ENCODE data around the gene PTGR3. TPM values are rescaled to one million over a fixed set of nuclear protein-coding genes. Genes with fewer than 3 reads are reported as not detected.

PTGR3 gene
- total and polyA plus RNA-seq, 10 donors, result 11.1 to 43.8 (median 30.0) TPM

GRCh38 chr18:75214766-75215510, 6.0 kb upstream of the PTGR3 start:
- DNase-seq, result no peak
- Histone ChIP-seq H3K9me3 (no peaks in the 10 kb centered on the region), H3K27ac (peak overlapping the region in 4 of 8 donors; percentile 33 to 88 (median 78)), H3K4me3 (no peak overlapping the region), H3K27me3 (replicated peaks in 1 of 7) (no peaks in the 10 kb centered on the region), H3K4me1 (peaks cover 28 to 90% (median 59%) of the 10 kb centered on the region in 6 donors), H3K36me3 (no peaks in the 10 kb centered on the region)
- intact Hi-C loops (cut with DNase I; ENCODE audit: low total_unique reads), result no loop called here
- TF ChIP-seq POLR2AphosphoS5 (IDR thresholded peaks at IDR 0.05) (no peak), POLR2A (IDR thresholded peaks at IDR 0.05) (no peak)
- 92 to 95% (median 95%) methylated on average over 12 of the region's 12 CpGs for WGBS, 5 donors

- DNase-seq, result no peak
- peak overlapping the region in 1 of 8 donors; percentile 84 for H3K4me3 ChIP-seq
- peak overlapping the region in 6 of 8 donors; percentile 11 to 97 (median 53) for H3K27ac ChIP-seq
- peaks cover 28 to 88% (median 56%) of the 10 kb centered on the region in 6 donors for H3K4me1 ChIP-seq
- no peaks in the 10 kb centered on the region for H3K27me3 ChIP-seq (replicated peaks in 1 of 7)
- TF ChIP-seq POLR2AphosphoS5 (IDR thresholded peaks at IDR 0.05), result no peak
- no peak for TF ChIP-seq POLR2A (IDR thresholded peaks at IDR 0.05)
- TF ChIP-seq CTCF (IDR thresholded peaks at IDR 0.05 in 8 of 11, conservative IDR thresholded peaks at IDR 0.05 in 3 of 11), result no peak
- no peaks in the 10 kb centered on the region for H3K9me3 ChIP-seq
- 87 to 94% (median 91%) methylated on average over 5 of the region's 5 CpGs for WGBS, 5 donors
- no peaks in the 10 kb centered on the region for H3K36me3 ChIP-seq
- intact Hi-C loops (cut with DNase I; ENCODE audit: low total_unique reads), result no loop called here
These were observed 5.4 kb upstream of the PTGR3 start for GRCh38 chr18:75214332-75214690.

- Histone ChIP-seq H3K4me1 (peaks cover 27 to 82% (median 54%) of the 10 kb centered on the region in 6 donors), H3K27me3 (replicated peaks in 1 of 7) (no peaks in the 10 kb centered on the region), H3K36me3 (no peaks in the 10 kb centered on the region), H3K4me3 (peak overlapping the region in 1 of 8 donors; percentile 84), H3K9me3 (no peaks in the 10 kb centered on the region), H3K27ac (peak overlapping the region in 6 of 8 donors; percentile 11 to 97 (median 62))
- intact Hi-C loops (cut with DNase I; ENCODE audit: low total_unique reads), result no loop called here
- WGBS, 5 donors, result 54 to 76% (median 72%) methylated on average over 5 of the region's 5 CpGs
- no peak for DNase-seq
- TF ChIP-seq POLR2A (IDR thresholded peaks at IDR 0.05), result no peak
- TF ChIP-seq CTCF (IDR thresholded peaks at IDR 0.05 in 8 of 11, conservative IDR thresholded peaks at IDR 0.05 in 3 of 11), result no peak
- no peak for TF ChIP-seq POLR2AphosphoS5 (IDR thresholded peaks at IDR 0.05)
These were observed 4.8 kb upstream of the PTGR3 start for GRCh38 chr18:75213611-75214331.

GRCh38 chr18:75212751-75213090, 3.8 kb upstream of the PTGR3 start:
- TF ChIP-seq CTCF (IDR thresholded peaks at IDR 0.05 in 8 of 11, conservative IDR thresholded peaks at IDR 0.05 in 3 of 11), result no peak
- Histone ChIP-seq H3K9me3 (no peaks in the 10 kb centered on the region), H3K27ac (peak overlapping the region in 5 of 8 donors; percentile 32 to 97 (median 83)), H3K4me1 (peaks cover 23 to 78% (median 56%) of the 10 kb centered on the region in 6 donors), H3K27me3 (replicated peaks in 1 of 7) (no peaks in the 10 kb centered on the region), H3K36me3 (no peaks in the 10 kb centered on the region), H3K4me3 (peak overlapping the region in 6 of 8 donors; percentile 55 to 84 (median 78))
- WGBS, 5 donors, result 71 to 78% (median 78%) methylated on average over 5 of the region's 5 CpGs
- intact Hi-C loops (cut with DNase I; ENCODE audit: low total_unique reads), result no loop called here
- DNase-seq, result no peak
